ENCODE measurements around the gene SMC1A. TPM values are rescaled to one million over a fixed set of nuclear protein-coding genes. Genes with fewer than 3 reads are reported as not detected.

SMC1A gene
- polyA plus RNA-seq, 2 donors = 9.0 to 13.1 TPM

GRCh38 chrX:53324803-53325202, 97.7 kb downstream of the SMC1A start:
- Histone ChIP-seq H3K36me3 (ENCODE audit: control insufficient read depth in 2 of 2, insufficient read depth in 2 of 2, low read length in 1 of 2) (no peaks in the 10 kb centered on the region), H3K27me3 (ENCODE audit: control insufficient read depth in 1 of 2, insufficient read depth in 2 of 2, low read length in 2 of 2) (peaks cover 0 to 4% of the 10 kb centered on the region in 2 donors), H3K4me1 (ENCODE audit: control insufficient read depth in 2 of 2, insufficient read depth in 2 of 2, low read length in 1 of 2) (peaks cover 0 to 3% of the 10 kb centered on the region in 2 donors), H3K27ac (ENCODE audit: low read depth in 2 of 2, low read length in 1 of 2) (no peak overlapping the region), H3K9me3 (ENCODE audit: control insufficient read depth in 2 of 2, insufficient read depth in 1 of 2, low read depth in 1 of 2, low read length in 1 of 2) (no peaks in the 10 kb centered on the region), H3K4me3 (ENCODE audit: low read depth in 1 of 2, low read length in 2 of 2) (no peak overlapping the region)
- 89 to 90% methylated on average over 1 of the region's 1 CpG for WGBS, 2 donors

Other genes starting within 250 kb of the SMC1A start
- 10 to 100 TPM; 37.1 to 42.6 TPM for gene KDM5C, start 197.4 kb downstream of the SMC1A start, polyA plus RNA-seq
- 10 to 100 TPM in 1 of 2 donors, 1 to 10 TPM in 1; 7.6 to 11.6 TPM for gene IQSEC2, start 141.1 kb downstream of the SMC1A start, polyA plus RNA-seq
- under 1 TPM; 0.64 to 0.77 TPM for gene RIBC1, start 219 bp upstream of the SMC1A start, polyA plus RNA-seq
- 100 to 1,000 TPM in 1 of 2 donors, 10 to 100 TPM in 1; 55.6 to 151 TPM for gene HSD17B10, start 11.7 kb upstream of the SMC1A start, polyA plus RNA-seq

Measured in esophagus (tissue), 2 donors.